D721Med (cell line): Measurements from ENCODE around the gene WDTC1.
"Not testable (repeated sequence)": the region's sequence is repeated elsewhere in the genome, so short reads cannot be mapped to it uniquely, and the experiment has no call there.

Experiments
- DNase-seq: peaks from one replicate; pipeline ENCODE4 v3.0.0; 2011; ENCODE audit warnings: low spot score; ENCODE audit not compliant: insufficient read length
- FAIRE-seq: peaks from 2 replicates; lab custom pipeline; 2011; peaks lifted over from hg19 to GRCh38; lab: Jason Lieb, UNC
- TF ChIP-seq, protein P1 (sequence below): IDR thresholded peaks from 2 replicates; pipeline ENCODE4 v1.5.1; 2012; ENCODE audit warnings: mild to moderate bottlenecking, control low read depth; ENCODE audit not compliant: insufficient read depth; ENCODE audit errors: missing control alignments

WDTC1 gene

GRCh38 chr1:27233667-27234048 lies 774 bp upstream of the WDTC1 start:
- FAIRE-seq (no peak), DNase-seq (no peak)
- TF ChIP-seq, protein P1, sequence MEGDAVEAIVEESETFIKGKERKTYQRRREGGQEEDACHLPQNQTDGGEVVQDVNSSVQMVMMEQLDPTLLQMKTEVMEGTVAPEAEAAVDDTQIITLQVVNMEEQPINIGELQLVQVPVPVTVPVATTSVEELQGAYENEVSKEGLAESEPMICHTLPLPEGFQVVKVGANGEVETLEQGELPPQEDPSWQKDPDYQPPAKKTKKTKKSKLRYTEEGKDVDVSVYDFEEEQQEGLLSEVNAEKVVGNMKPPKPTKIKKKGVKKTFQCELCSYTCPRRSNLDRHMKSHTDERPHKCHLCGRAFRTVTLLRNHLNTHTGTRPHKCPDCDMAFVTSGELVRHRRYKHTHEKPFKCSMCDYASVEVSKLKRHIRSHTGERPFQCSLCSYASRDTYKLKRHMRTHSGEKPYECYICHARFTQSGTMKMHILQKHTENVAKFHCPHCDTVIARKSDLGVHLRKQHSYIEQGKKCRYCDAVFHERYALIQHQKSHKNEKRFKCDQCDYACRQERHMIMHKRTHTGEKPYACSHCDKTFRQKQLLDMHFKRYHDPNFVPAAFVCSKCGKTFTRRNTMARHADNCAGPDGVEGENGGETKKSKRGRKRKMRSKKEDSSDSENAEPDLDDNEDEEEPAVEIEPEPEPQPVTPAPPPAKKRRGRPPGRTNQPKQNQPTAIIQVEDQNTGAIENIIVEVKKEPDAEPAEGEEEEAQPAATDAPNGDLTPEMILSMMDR: no peak

GRCh38 chr1:27235827-27236226 lies 1.4 kb downstream of the WDTC1 start:
- DNase-seq: no peak
- TF ChIP-seq, protein P1: no peak
- FAIRE-seq: no peak

DNA sequence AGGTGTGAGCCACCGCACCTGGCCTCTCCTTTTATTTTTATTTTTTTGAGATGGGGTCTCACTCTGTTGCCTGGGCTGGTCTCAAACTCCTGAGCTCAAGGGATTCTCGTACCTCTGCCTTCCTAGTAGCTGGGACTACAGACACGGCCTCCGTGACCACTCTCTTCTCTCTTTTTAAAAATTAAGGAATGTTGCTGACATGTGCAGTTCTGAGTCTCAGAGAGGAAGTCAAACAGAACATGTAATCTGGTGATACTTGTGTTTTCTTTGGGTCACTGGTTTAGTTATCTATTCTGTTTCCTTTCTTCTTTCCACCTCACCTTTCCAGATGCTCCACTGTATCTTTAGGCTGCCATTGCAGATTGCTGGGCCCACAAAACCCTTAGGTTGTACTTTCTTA lies 2.7 kb downstream of the WDTC1 start:
- TF ChIP-seq, protein P1: no peak
- no peak for FAIRE-seq
- DNase-seq: no peak

DNA sequence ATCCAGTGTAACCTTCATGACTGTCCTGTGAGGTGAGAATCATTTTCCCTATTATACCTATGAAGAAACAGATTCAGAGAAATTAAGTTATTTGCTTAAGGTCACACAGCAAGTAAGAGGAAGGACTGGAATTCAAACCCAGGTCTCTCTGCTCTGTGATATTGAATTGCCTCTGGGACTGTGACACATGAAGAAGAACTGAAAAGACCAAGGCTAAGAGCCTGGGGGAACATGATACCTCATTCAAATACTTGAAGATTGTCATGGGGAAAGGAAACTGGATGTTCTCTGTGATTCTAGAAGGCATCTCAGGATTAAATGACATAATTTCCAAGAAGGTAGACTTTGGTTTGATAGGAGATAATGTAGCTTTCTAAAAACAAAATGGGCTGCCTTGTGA lies 3.6 kb downstream of the WDTC1 start:
- DNase-seq: no peak
- no peak for FAIRE-seq
- TF ChIP-seq, protein P1: no peak

GRCh38 chr1:27241677-27242076 lies 7.2 kb downstream of the WDTC1 start:
- TF ChIP-seq, protein P1: no peak
- FAIRE-seq (no peak), DNase-seq (no peak)

GRCh38 chr1:27243665-27244064 lies 9.2 kb downstream of the WDTC1 start:
- not testable (repeated sequence) for DNase-seq, FAIRE-seq

- TF ChIP-seq, protein P1: no peak
- FAIRE-seq: no peak
- DNase-seq: no peak
Observed at GRCh38 chr1:27246194-27246593, 11.8 kb downstream of the WDTC1 start.

DNA sequence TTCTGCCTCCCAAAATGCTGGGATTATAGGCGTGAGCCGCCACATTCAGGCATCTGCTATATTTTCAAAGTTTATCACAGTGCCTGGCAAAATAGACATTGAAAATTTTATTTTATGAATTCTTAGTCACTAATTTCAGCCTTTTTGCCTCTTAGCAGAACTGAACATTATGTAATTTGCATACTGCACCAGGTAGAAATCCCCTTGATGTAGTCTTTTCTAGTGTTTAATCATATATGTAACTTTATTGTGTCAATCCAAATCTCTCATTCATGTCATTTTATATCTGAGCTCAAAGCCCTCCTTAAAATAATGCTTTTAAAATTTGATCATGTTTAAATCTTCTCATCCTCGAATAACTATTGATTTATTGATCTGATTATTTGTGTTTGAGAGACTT lies 19.2 kb downstream of the WDTC1 start:
- FAIRE-seq (no peak), DNase-seq (no peak)
- TF ChIP-seq, protein P1: no peak
